Stimulated activated CD8-positive, alpha-beta memory T cell treated with anti-CD3 and anti-CD28 coated beads, Interleukin-4, amount 100 ng/mL, for 1 hour (primary cell): ENCODE data around the gene APOA5.
A peak's percentile ranks its signal among the peaks of the same experiment; 100 is the strongest.

Experiments used
- DNase-seq, 2 donors: peaks; one replicate each; pipeline ENCODE4 v3.0.0-alpha.2; 2020; ENCODE audit warnings: low read depth in 2 of 2, low spot score in 1 of 2

APOA5 gene

GRCh38 chr11:116797816-116798215 is 6.1 kb upstream of the APOA5 start:
- DNase-seq, result no peak

GRCh38 chr11:116796548-116796947 is 4.9 kb upstream of the APOA5 start:
- no peak for DNase-seq

GRCh38 chr11:116794851-116795250 is 3.2 kb upstream of the APOA5 start:
- no peak for DNase-seq

GRCh38 chr11:116793772-116794097 is 2.1 kb upstream of the APOA5 start:
- no peak for DNase-seq

GRCh38 chr11:116792869-116793771 is 1.4 kb upstream of the APOA5 start:
- no peak for DNase-seq

- DNase-seq, result no peak
These were observed 627 bp upstream of the APOA5 start for GRCh38 chr11:116792144-116792868.

- DNase-seq, result peak; percentile 57 to 63
These were observed 472 bp downstream of the APOA5 start for GRCh38 chr11:116791002-116791812.

GRCh38 chr11:116790167-116791001 is 1.3 kb downstream of the APOA5 start:
- no peak for DNase-seq

GRCh38 chr11:116788975-116789374 is 2.7 kb downstream of the APOA5 start:
- no peak for DNase-seq

- DNase-seq, result no peak
These were observed 3.1 kb downstream of the APOA5 start for GRCh38 chr11:116788534-116788933.

- peak; percentile 66 to 81 for DNase-seq
These were observed 3.7 kb downstream of the APOA5 start, which contains the start of gene ZPR1 for GRCh38 chr11:116787786-116788486. Gene ZPR1, minus strand, starts transcription at chr11:116788023. Its CDS starts 33 bp downstream, at chr11:116787990.

- DNase-seq, result no peak
These were observed 4.3 kb downstream of the APOA5 start for GRCh38 chr11:116787436-116787785.

GRCh38 chr11:116786966-116787365 is 4.7 kb downstream of the APOA5 start:
- no peak for DNase-seq

GRCh38 chr11:116786326-116786725 is 5.4 kb downstream of the APOA5 start:
- no peak for DNase-seq

- no peak for DNase-seq
These were observed 9.0 kb downstream of the APOA5 start for GRCh38 chr11:116782728-116783127.

GRCh38 chr11:116778556-116778955 is 13.1 kb downstream of the APOA5 start:
- DNase-seq, result no peak

- DNase-seq, result no peak
These were observed 14.6 kb downstream of the APOA5 start for GRCh38 chr11:116777056-116777455.

GRCh38 chr11:116776522-116776984 is 15.1 kb downstream of the APOA5 start:
- no peak for DNase-seq

GRCh38 chr11:116775975-116776374 is 15.7 kb downstream of the APOA5 start:
- DNase-seq, result no peak

- DNase-seq, result no peak
These were observed 17.0 kb downstream of the APOA5 start for GRCh38 chr11:116774661-116775060.
